HG03039 (cell line): ENCODE results near the gene IFNB1.

ENCODE experiments used
- ATAC-seq: cut with Tn5 transposase; IDR thresholded peaks from one replicate; pipeline ENCODE4 v1.9.1; 2021; ENCODE audit warnings: mild to moderate bottlenecking, moderate library complexity; ENCODE audit not compliant: unreplicated experiment

IFNB1 gene

DNA sequence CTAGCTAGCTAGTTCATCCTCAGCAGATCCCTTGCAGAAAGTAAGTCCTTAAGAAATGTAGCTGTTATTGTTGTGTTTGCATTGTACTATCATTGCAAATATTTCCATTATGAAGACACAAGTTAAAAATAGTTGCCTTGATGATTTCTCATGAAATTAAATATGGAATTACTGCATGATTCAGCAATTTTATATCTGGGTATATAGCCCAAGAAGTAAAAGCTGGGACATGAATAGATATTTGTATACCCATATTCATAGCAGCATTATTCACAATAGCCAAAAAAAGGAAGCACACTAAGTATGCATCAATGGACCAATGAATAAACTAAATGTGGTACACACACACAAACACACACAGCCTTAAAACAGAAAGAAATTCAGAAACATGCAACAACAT lies 6.8 kb downstream of the IFNB1 start:
- ATAC-seq = no peak

- no peak for ATAC-seq
Observed at GRCh38 chr9:21070171-21070571, 7.6 kb downstream of the IFNB1 start.

DNA sequence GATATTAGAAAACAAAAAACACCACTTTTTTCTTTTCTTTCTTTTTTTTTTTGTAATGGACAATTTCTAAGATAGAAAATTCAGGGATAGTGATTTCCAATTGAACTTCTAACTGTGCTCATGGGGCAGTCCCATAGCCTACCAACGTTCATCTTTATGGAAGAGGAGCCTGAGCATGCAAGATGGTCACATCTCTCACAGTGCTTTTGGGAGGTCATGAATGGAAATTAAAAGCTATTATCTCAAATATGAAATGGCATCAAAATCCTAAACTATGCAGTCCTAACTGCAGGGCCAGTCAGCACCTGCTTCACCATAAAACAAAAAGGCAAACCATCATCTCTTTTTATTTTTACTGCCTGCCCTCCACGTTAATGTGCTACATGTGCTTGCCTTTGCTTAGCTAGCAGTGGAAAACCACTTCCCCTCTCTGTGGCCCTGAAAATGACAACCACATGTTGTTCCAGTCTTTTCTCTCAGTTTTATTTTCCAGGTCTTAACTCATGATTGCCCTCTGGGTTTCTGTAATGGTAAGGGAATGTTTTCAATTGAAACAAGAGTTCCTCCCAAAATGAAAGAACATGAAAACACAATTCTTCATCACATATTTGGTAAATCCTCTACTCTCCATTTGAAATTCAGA lies 16.7 kb downstream of the IFNB1 start:
- no peak for ATAC-seq

DNA sequence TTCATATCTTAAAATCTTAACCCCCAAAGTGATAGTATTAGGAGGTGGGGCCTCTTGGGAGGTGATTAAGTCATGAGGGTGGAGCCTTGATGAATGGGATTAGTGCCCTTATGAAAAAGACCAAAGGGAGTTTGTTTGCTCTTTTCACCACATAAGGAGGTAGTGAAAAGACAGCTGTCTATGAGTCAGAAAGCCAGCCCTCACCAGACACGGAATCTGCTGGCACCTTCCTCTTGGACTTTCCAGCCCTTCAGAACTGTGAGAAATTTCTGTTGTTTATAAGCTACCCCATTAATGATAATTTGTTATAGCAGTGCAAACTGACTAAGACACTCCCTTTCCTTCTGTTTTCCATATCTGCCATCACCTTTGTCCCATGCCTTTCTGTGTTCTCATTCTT lies 20.8 kb downstream of the IFNB1 start:
- ATAC-seq = no peak

- no peak for ATAC-seq
Observed at GRCh38 chr9:21053851-21054250, 23.9 kb downstream of the IFNB1 start.

GRCh38 chr9:21047281-21047691 lies 30.5 kb downstream of the IFNB1 start:
- ATAC-seq = no peak

DNA sequence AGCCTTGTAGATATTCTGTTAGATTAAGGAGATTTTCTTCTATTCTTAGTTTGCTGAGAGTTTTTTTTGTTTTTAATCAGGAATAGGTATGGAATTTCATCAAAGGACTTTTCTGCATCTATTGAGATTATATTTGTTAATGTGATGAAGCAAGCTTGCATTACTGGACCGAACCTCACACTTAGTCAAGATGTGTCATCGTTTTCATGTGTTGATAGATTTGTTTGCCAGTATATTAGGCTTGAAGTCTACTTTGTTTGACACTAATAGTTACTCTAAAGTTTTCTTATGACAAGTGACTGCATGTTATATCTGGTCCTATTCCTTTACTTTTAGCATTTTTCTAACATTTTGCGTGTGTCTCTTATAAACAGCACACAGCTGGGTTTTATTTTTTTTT lies 33.9 kb downstream of the IFNB1 start:
- ATAC-seq = no peak

- no peak for ATAC-seq
Observed at GRCh38 chr9:21042466-21042865, 35.3 kb downstream of the IFNB1 start.

DNA sequence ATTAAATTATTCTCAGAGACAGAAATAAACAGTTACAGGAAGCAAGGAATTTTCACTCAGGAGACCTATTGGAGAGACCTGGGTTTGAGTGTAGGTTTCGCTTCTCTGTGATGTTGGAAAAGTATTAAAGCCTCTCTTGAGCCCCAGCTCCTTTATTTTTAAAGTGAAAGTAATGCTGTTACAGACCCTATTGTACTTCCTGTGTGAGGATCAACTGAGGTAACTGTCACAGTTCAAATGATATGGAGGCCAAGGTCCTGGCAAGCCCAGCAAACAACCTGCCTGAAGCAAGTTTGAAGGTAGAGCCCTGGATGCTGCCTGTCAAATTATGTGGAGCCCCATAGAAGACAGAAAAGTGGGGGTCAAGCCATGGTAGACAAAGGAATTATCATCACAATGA lies 38.4 kb downstream of the IFNB1 start:
- no peak for ATAC-seq

DNA sequence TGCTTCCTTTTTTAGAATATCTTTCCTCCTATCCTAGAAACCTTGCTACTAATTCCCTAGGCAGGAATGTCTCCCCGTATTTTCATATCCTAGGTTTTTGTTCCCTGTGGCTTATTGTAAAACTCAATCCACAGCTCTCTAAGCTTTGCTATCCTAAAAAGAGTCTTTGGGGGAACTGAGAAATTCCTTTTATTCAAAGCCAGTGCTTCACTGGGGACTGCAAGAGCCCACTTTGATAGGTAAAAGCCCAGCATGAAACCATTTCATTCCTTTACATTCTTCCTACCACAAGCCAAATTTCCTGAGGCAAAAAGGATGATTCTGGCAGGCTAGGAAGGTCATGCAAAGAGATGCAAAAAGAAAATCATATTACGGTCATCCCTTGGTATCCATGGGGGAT lies 40.5 kb downstream of the IFNB1 start:
- ATAC-seq = no peak

DNA sequence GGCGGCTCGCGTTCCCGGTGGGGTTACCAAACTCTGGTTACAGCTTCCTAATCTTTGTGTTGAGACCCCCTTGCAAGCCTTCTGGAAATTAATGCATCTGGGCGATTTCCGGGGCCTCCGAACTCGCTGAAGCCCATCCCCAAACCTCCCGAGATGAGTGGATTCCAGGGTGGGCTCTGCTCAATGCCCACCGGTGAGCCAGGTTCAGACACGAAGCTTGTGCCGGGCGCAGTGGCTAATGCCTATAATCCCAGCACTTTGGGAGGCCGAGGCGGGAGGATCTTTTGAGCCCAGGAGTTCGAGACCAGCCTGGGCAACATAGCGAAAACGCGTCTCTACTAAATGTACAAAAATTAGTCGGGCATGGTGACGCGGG lies 45.9 kb downstream of the IFNB1 start:
- no peak for ATAC-seq

GRCh38 chr9:21031091-21031807 lies 46.5 kb downstream of the IFNB1 start, which contains the start of gene HACD4:
Gene HACD4 (minus strand): TSS chr9:21031640. CDS start chr9:21031590, 50 bp downstream.
- peak; percentile 72 for ATAC-seq

DNA sequence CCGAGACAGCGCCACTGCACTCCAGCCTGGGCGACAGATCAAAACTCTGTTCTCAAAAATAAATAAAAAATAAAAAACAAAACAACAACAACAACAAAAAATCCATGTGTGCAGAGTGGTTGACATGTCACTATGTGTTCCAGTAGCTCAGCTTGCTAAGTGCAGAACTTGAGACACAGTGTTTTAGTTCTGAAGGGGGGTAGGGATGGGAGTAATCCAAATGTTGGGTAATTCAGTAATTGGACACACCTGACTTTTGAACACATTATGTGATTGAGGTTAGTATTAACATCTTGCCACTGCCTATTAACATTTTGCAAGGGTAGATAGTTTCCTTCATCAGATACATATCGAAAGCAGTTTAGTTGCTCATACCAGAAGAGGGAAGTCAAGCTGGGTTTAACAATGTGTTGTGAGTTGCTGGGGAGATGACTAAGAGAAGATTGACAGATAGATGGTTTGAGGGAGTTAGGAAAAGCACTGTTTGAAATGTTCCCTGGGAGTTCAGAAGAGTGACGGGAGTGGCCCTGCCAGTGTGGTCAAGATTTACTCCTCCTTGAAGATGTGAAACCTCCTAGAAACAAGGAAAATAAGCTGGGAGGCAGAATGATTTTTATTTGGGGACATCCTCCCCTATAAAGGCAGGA lies 47.2 kb downstream of the IFNB1 start:
- peak; percentile 73 for ATAC-seq

DNA sequence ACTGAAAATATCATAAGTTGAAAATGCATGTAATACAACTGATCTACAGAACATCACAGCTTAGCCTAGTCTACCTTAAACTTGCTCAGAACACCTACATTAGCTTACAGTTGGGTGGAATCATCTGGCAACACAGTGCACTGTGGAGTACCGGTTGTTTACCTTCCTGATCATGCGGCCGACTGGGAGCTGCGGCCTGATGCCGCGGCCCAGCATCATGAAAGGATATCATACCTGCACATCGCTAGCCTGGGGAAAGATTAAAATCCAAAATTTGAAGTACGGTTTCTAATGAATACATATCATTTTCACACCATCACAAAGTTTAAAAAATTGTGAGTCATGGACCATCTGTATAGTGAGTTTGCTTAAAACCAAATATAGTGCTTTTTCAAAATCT lies 48.1 kb downstream of the IFNB1 start:
- no peak for ATAC-seq

- no peak for ATAC-seq
Observed at GRCh38 chr9:21028466-21028865, 49.3 kb downstream of the IFNB1 start.

DNA sequence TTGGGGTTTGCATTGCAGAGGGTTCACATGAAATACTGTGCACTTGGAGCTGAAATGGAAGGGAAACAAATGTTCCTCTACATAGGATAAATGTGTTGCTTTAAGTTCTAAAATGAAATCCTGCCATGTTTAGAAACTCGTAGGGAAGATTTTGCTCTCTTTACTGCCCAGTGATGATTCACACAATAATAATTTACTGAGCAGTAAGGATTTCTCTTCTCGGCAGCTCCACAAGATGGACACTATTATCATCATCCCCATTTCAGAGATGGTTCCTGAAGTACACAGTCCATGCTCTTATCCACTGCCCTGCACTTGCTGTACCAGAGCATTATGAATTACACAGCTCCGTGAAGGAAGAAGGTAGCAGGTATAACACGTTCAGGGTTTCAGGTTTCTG lies 50.4 kb downstream of the IFNB1 start:
- ATAC-seq = no peak
